Right forelimb (tissue), 1 donor: ENCODE data around the gene GLCE.
"Not testable (repeated sequence)": the region's sequence is repeated elsewhere in the genome, so short reads cannot be mapped to it uniquely, and the experiment has no call there.

ENCODE experiments used
- DNase-seq: peaks from one replicate; pipeline ENCODE4 v3.0.0-alpha.2; 2018

Gene GLCE

DNA sequence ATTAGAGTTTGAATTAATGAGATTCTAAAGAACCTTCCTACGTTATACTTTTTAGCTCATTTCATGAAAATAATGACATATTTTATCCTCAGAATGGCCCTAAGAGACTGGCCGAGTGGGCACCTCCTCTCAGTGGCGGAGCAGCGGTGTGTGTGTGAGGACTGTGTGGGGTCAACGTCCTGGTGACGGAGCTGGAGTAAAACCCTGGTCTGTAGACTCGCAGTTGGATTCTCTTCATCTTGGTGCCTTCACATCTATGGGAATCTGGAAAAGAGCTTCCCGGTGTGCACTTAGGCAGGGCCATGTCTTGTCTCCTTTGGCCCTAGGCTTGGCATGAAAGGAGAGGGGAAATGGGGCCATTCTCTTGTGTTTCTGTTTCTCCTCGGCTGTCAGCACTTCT is 116.9 kb downstream of the GLCE start:
- DNase-seq = no peak

DNA sequence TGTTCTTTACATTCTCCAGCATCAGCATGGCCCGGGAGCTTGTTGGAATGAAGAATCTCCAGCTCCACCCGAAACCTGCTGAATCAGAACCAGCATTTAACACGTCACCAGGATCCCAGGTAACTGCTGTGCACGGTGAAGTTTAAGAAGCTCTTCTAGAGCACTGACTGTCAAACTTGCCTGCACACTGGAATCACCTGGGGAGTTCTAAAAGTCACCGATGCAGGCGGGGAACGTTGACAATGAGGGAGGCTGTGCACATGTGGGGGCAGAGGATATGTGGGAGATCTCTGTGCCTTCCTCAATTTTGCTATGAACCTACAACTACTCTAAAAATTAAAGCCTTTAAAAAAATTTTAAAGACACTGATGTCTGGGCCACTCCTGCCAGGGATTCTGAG is 119.2 kb downstream of the GLCE start:
- DNase-seq = no peak

DNA sequence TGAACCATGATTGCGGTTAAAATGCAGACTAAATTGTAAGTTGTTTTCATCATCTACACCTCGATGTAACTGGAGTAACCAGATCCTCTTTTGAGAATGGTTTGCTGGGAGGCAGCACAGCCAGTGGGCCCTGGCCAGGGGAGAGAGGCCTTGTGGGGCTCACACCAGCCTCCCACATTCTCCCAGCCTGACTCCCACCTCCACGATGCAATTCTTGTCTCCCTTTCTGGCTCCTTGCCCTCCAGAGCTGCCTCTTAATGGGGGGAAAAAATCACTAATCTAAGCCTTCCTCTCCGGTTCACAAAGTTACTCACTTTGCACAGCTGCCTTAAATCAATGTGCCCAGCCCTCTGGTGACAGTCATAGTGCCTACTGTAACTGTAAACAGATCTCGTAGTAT is 120.3 kb downstream of the GLCE start:
- DNase-seq = no peak

DNA sequence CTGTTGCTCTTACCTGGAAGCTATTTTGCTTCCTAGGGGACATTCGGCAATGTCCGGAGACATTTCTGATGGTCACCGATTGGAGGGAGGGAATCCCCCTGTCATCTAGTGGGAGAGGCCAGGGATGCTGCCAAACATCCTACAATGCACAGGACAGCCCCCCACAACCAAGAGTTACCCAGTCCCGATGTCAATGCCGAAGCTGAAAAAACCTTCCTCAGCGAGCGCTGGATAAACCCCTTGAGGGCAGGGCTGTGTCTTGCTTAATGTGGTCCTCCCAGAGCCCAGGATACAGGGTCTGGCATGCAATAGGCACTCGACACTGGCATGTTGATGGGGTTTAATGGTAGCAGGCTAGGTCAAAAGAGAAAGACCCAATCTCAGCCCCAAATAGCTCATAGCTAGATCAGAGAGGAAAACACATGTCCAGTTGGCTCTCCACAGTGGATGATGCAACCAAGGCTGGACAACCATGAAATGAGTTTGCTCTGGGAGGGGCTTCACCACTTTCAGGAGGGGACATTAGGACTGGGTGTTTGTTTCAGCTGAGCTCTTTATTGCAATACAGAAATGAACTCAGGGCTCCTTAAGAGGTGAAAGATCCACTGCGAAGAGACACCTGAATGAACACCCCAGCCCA is 121.8 kb downstream of the GLCE start:
- DNase-seq = no peak

DNA sequence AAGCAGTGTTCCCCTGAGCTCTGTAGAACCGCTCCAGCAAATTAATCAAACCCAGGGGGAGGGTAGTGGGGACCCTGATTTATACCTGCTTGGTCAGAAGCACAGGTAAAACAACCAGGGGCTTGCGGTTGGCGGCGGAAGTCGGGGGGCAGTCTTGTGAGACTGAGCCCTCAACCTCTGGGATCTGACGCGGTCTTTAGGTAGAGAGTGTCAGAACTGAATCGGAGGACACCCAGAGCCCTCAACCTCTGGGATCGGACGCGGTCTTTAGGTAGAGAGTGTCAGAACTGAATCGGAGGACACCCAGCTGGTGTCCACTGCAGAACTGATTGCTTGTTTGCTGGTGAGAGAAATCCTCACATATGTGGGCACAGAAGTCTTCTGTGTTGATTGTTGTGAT is 125.4 kb downstream of the GLCE start:
- no peak for DNase-seq

DNA sequence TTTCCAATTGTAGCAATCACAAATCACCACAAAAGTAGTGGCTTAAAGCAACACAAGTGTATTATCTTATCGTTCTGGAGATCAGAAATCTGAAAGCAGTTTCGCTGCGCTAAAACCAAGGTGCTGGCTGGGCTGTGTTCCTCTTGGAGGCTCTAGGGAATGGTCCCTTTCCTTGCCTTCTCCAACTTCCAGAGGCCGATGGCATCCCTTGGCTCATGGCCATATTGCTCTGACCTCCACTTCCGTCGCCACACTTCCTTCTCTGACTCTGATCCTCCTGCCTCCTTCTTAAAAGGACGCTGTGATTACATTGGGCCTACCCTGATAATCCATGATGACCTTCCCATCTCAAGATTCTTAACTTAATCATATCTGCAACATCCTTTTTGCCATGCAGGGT is 127.6 kb downstream of the GLCE start:
- DNase-seq = no peak

DNA sequence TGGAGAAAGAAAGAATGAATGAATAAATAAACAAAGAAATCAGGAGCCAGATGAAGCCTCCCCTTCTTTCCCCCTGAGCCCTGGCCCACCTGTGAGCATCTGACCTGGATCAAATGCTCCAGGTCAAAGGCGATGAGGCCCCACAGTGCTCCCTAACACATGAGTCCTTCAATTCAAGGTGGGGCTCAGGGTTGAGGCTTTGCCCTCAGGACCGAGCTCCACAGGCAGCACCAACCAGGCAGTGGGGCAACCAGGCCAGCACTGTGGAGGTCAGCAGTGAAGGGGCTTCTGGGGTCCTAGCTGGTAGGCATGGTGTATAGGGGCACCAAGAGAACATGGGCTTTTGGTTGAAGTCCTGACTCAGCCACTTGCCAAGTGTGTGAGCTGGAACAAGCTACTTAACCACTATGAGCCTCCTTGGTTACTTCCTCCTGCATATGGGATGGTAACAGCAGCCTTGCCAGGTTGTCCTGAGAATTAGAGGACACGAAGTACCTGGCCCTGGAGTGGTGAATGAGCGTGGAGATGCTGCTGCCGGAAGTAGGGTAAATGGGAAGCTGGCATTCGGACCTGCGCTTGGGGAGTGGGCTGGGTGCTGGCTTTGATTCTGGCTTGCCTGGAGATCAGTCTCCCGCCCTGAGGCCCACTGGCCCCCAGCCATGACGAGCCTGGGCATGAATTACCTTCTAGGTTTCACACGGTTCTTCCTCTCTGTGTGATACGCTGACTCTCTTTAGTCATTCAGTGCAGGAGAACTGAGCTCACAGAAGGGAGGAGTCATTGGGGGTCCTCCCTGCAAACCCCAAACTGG is 128.3 kb downstream of the GLCE start:
- DNase-seq = no peak

DNA sequence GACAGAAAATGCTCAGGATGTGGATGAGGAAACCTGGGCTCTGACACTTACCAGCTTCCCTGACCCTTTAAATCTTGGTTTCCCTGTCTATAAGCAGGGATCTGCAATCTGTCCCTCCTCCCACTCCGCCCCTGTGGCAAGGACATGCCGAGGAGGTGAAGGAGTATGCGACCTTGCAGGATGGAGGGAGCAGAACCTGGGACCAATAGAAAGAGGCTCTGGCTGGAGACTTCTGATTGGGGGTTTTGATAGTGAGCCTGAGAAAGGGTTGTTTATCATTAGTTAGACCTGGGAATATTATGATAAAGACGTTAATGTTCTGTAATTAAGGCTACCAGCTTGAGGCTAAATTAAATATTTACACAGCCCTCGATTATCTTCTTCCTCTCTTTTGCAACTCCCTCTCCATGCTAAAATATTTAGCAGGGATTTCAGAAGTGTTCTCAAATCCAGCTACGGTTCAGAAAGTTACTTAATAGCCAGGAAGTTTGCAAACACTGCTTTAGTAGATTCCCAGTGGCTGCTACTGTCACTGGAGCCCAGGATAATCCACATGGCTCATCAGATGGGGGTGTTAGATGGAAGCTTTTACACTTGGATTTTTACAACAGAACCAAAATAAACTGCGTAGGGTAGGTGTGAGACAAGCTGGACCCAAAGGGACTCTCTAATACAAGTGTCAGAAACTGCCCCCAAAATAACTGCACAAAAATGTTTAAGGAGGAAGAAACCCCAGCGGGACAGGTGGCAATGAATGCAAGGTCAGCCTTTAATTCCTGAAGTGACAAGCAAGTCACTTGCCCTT is 129.1 kb downstream of the GLCE start:
- DNase-seq = no peak

DNA sequence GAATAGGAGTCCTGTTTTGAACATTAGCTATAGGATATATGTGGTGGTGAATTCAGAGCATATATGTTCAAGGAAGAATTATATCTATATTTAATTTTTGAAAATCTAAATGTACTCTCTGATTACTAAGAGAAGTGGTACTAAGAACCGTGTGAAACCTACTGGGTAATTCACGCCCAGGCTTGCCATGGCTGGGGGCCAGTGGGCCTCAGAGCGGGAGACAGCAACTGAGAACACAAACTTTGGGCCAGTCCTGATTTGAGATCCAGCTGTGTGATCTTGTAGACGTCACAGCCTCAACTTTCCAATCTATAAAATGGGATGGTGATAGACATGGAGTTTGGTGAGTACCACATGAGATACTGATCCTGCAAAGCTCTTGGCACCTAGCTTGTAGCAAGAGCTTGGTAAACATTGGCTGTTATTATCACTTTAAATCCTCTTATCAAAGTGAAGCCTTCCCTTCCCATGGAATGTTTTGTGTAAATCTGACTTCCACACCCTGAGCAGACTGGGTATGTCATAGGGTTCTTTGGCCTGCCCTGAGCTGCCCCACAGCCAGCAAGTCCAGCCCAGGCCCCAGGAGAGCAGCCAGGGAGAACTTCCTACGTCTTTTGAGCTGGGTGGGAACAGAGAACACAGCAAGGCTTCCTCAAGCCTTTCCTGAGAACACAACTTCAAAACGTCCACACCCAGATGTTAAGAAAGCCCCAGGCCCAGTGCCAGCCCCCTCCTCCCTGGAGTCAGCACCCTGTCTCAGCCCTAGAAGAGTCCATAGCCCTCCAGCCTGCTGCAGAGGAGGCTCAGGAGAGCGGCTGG is 130.1 kb downstream of the GLCE start:
- no peak for DNase-seq

DNA sequence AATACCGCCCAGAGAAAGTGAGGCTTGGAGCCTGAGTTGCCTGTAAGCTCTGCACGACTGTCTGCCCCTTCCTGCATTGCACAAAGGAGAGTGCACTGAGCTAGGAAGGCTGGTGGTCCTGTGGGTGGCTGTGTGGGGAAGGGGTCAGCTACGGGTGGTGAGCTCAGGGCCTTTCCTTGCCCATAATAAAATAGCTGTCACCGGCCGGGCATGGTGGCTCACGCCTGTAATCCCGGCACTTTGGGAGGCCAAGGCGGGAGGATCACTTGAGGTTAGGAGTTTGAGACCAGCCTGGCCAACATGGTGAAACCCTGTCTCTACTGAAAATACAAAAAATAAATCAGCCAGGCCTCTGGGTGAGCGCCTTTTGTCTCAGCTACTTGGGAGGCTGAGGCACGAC is 131.2 kb downstream of the GLCE start:
- DNase-seq = not testable (repeated sequence)

DNA sequence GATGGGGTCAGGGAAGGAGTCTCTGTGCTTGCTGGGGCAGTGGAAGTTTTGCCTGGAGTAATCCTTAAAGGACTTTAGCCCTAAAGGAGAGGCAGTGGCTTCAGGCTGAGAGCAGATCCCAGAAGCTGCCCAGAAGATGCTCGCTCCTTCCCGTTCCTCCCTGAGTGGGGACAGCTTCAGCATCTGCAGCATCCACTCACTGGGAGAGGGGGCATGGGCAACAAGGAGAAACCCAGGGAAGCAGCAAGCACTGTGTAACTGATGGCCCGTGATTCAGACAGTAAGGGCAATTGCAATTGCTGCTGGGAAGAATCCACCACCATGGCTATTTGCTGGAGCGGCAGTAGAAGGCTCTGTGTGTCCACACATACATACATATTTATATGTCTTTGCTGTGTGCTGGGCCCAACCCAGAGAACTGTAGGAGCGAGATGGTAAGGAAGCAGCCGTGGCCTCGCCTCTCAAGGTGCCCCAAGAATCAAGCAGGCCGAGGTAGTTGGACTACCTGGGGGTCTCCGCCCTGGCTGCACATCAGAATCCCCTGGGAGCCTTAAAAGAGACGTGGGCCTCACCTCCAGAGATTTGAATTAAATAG is 132.5 kb downstream of the GLCE start:
- DNase-seq = no peak

DNA sequence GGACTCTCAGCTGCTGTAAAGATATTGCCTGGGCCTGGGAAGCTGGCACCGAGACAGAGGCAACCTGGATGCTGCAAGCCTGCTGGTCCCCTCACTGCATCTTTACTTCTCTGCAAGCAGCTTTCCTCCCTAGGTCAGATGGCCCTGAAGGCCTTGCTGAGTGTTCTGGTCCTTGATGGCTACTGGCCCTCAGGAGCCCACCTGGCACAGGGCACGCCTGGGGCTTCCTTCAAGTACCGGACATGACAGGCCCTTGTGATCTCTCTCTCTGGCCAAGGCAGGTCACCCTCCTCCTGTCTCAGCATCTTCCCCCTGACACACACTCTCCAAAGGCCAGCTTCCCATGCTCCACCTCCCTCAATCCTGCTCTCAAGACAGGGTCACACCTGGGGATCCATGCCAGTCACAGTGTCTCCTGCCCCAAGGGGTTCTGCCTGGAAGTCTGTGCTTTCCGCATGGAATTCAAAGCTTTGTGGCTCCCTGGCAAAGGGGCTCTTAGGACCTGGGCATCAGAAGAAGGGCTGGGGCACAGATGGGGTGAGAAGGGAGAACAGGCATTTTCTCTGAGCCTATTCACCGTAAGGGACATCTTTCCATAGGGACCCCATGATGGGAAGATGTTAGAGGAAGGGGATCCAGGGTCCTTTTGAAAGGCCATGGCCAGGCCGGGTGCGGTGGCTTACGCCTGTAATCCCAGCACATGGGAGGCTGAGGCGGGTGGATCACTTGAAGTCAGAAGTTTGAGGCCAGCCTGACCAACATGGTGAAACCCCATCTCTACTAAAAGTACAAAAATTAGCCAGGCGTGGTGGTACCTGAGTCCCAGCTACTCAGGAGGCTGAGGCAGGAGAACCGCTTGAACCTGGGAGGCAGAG is 133.5 kb downstream of the GLCE start:
- DNase-seq = no peak

DNA sequence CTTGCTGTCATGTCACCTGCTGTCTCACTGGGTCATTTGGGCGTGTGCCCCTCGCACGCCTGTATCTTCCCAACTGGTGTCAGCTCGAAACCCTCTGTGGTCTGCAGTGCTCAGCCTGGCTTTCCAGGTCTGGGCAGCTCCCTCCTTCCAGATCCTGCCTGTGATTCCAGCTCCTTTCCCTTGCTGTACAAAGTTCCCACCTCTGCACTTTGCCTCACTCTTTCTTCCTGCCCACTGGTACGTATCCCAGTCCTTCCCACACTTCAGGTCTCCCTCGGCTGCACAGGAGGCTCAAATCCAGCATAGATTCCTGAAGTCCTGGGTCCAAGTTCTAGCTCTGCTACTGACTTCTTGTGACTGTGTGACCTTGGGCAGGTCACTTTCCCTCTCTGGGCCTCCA is 136.2 kb downstream of the GLCE start:
- DNase-seq = no peak

DNA sequence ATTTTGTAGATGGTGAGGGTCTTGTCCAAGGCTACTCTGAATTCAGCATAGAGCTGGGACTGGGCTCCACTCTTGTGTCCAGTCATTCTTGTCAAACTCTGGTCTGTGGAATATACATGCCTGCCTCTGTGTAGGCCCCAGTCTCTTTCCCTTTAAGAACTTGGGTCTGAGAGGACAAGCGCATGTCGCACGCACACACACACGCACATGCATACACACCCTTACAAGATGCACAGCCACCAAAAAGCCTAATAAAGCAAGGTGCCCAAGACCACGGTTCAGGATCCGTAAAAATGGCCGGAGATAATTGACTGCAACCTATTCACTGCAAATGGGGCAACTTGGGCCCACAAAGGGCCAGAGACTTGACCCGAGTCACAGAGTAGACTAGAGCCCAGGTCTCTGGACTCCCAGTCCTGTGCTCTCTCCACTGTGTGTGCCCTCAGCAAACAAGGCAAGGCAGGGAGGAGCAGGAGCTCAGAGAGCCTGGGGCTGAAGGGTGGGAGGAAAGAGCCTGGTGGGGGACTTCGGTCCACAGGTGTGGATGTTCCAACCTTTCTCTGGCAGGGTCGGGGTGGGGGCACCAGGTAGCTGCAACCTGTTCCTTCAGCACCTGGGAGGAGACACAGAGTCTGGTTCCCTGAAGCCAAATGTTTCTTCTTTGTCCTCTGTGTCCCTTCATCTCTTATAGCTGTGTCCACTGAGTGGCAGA is 137.4 kb downstream of the GLCE start:
- no peak for DNase-seq

DNA sequence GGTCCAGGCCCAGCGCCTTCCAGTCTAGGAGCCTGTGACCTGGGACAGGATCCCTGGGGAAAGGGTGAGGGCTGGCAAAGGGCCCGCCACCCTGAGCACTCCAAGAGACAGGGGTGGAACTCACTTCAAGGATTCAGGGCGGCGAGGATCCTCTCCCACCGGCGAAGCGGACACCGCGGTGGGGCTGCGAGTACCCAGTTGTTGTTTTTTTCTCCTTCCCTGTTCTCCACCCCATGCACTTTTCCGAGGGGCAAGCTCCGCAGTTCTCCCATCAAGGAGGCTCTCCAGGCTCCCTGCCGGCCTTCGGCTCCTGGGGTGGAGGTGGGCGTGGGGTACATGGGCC is 137.9 kb downstream of the GLCE start:
- no peak for DNase-seq

DNA sequence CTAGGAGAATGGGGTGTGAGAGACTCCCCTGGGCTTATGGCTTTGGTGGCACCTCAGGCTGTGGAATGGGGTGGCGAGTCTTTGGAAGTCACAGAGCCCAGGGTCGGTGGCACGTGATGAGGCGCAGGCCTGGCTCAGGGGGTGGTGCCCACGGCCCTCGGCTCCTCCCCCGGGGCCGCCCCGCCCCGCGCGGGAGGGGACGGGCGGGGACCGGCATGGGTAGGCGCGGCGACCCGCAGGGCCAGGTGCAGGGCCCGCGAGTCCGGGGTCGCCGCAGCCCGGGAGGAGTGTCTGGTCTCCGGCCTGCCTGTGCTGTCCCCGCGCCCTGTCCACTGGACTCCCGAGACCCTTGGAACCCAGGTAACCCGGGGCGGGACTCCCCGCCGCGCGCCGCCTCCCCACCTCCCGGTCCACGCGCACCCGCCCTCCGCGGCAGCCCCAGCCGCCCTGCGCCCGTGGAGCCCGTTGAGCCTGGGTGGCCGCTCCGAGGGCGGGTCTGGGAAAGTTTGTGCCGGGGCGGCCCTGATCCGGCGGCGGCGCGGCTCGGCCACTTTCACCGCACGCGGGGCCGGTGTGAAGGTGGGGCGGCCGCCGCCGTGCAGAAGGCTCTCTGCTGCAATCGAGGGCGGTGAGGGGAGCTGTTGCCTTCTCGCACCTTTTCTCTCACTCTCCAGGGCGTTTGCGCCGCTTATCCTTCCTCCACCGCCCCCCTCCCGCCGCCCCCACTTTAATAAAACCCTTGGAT is 138.4 kb downstream of the GLCE start, which contains the start of gene PAQR5:
PAQR5 (plus strand) TSS at position 216 of the 745 bp plus-strand sequence. CDS start 61,169 bp downstream, outside the sequence.
- no peak for DNase-seq

DNA sequence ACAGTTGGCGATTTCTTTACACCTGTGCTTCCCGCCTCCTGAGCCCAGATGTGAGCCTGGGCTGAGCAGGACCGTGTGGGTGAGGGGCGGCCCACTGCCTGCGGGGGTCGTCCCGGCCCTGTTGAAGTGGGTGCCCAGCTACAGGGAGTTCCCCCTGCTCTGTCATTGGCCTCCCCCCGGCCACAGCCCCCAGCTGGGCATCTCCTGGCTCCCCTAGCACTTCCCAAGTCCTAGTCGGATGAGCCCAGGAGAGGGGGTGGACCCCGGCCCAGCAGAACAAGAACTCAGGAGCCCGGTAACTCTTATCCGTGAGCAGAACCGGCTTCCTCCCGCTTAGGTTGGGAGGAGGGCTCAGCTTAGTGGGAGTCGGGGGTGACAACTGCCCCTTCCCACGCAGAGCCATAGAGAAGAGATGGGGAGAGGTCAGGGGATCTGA is 139.0 kb downstream of the GLCE start:
- DNase-seq = no peak

DNA sequence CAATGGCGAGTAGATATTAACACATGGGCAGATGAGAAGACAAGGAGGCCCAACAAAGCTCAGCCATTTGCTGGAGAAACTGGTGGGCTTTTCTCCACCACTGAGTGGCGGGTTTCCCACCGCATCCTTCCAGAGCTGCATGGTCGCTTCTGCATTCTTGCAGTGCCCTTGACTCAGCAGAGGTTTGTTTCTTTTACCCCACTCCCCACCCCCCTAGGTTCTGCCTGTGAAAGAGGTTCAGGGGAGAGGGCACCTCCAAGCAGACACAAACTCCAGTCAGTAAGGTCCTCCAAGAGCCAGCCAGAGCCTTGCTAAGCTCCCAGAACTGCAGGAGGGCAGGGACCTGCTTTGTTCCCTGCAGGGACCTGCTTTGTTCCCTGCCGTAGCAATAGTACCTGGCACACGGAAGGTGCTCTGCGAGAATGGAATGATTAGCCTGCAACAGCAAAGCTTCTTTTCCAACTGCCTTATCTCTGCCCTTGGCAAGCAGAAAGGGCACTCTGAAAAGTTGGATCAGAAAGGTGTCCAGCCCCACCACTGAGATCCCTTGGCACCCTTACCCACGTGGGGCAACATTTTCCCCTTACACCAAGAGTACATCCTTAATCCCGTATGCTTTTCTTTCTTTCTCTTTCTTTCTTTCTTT is 139.6 kb downstream of the GLCE start:
- DNase-seq = no peak

DNA sequence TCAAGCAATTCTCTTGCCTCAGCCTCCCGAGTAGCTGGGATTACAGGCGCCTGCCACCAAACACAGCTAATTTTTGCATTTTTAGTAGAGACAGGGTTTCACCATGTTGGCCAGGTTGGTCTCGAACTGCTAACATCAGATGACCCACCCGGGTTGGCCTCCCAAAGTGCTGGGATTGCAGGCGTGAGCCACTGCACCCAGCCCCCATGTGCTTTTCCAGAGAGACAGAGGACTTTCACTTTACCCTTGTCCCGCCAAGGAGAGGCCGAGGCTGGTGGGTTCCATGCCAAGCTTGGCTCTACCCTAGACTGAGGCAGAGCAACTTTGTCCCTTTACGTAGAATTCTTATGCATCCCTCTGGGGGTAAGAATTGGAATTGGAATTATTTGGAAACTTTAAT is 140.7 kb downstream of the GLCE start:
- DNase-seq = not testable (repeated sequence)
